G401 (cell line): ENCODE measurements around the gene USP6. TPM values are rescaled to one million over a fixed set of nuclear protein-coding genes. Genes with fewer than 3 reads are reported as not detected.
"Not testable (repeated sequence)": the region's sequence is repeated elsewhere in the genome, so short reads cannot be mapped to it uniquely, and the experiment has no call there.

ENCODE experiments used
- DNase-seq: peaks from one replicate; pipeline ENCODE4 v3.0.0-alpha.2; 2015; ENCODE audit warnings: low spot score
- in situ Hi-C: cut with HindIII; loops from 2 replicates; pipeline ENCODE4 v1.10.0; 2016; ENCODE audit warnings: low sequenced_read_pairs, mixed read lengths
- total RNA-seq: library from RNA; depleted of rRNA; stranded (reverse); fragments of >200 nt; shearing (Covaris generic); gene quantifications from 2 replicates; pipeline ENCODE4 v1.2.3, GENCODE V29; 2014

Gene USP6
- total RNA-seq, 1 experiment from 2014 or later = not detected

- in situ Hi-C loops, DNase-seq: not testable (repeated sequence)
Measured at GRCh38 chr17:5132503-5133225, 16.8 kb downstream of the USP6 start.

- no peak for DNase-seq
- in situ Hi-C loops = no loop called here
Measured at GRCh38 chr17:5133311-5133710, 17.5 kb downstream of the USP6 start.

DNA sequence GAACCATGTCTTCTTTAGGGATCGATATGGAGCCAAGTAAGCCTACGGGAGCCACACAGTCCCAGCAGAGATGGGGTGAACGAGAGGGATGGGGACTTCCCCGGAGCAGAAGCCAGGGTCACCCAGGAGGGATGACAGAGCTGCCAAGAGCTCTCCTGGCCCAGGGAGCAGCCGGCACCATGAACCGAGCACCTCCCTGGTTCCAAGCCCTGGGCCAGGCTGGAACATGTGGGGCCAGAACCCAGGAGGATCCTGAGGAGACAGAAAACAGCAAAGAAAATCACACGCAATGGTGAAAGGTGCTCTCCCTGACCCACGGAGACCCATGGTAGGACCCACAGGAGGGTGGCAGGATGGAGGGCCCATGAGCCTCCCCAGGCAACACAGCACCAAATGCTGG, 18.1 kb downstream of the USP6 start:
- in situ Hi-C loops, DNase-seq: not testable (repeated sequence)

DNA sequence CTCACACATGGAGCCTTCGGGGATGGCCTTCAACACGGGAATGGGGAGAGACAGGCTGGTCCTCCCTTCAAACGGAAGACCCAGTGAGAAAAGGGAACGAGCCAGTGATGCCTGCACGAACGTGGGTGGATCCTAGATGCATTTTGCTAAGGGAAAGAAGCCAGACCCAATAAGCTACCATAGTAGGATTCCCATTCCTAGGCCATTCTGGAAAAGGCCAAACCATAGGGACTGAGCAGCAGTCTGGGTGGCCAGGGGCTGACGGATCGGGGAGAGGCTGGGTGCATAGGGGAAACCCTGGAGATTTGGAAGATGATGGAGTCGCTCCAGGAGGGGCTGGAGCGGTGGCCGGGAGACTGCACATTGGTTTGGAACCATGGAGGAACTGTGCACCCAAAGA, 18.7 kb downstream of the USP6 start:
- in situ Hi-C loops, DNase-seq: not testable (repeated sequence)

DNA sequence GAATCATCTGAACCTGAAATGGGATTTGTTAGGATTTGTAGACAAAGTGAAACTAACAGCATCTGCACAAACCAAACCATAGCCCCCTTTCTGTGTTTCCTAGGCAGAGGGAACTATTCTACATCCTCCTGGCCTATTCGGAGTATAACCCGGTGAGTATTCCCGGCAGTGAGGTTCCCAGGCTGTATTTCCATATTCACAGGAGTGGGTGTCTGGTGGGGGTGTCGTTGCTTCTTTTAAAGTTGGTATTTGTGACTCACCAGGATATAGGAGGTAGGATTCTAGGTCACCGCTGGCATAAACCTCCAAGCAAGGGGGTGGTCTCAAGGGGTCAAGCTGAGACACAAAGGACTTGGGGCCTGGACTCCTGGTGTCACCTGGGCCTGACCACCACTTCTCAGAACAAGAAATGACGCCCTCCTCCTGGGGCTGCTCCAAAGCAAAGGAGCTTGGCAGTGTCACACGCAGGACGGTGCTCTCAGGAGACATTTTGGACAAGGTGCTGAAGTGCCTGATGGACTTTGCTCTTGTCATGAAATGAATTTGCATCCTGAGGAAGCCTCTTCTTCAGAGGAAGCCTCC, 19.4 kb downstream of the USP6 start:
- in situ Hi-C loops, DNase-seq: not testable (repeated sequence)

DNA sequence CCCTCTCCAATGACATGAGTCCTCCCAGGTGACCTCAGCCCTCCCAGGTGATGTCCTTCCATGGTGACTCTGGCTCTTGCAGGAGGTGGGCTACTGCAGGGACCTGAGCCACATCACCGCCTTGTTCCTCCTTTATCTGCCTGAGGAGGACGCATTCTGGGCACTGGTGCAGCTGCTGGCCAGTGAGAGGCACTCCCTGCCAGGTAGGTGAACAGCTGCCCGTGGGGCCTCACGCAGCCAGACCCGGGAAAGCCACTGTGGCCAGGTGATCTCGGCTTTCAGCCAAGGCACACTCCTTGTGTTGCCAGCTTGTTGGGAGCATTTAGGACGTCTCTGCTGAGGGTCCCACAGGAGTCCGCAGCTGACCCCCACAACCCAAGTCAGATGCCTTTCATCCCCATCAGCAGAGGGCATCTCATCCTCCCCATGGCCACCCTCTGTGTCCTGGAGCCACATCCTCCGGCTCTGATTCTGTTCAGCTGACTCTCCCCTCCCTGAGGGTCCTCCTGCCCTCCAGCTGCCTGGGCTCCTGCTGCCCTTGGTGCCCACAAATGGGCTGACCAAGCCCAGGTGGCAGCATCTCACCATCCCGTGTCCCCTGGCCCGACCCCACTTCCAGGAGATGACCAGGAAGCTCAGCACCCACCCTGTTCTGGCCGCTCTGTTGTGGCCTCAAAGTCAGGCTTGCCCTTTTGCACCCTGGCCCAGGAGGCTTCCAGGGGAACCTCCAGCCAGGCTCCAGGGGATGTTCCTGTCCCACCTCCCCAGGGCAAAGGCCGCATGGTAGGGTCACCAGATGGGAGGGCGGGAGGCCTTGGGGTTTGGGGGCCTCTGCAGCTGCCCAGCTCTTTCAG, 20.1 kb downstream of the USP6 start:
- no peak for DNase-seq
- in situ Hi-C loops = no loop called here

DNA sequence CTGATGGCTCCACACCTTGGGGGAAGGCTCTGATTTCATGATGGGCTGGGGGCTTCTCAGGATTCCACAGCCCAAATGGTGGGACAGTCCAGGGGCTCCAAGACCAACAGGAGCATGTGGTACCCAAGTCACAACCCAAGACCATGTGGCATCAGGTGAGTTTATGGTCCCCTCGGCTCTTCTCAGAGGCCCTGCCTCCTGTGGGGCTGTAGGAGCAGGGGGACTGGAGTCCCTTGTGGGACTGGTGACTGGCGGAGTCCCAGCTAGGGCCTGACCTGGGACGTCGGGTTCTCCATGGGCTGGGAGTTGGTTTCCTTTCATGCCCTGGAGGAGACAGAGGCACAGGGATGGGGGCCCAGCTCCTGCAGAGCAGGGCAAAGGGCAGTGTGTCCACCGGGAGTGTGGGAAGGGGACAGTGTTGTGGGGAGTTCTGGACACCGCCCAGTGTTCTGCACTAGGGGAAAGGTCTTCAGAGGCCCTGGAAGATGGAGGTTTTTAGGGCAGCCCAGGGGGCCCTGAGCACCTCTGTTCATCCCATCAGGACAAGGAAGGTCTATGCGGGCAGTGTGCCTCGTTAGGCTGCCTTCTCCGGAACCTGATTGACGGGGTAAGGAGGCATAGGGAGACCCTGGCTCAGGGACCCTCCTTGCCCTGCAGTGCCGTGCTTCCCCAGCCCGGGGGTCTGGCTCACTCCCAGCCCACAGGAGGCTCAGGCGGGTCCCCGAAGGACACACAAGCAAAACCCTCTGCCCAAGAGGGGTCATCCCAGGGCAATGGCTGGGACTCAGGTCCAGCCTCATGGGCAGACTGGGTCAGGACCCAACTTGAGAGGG, 21.0 kb downstream of the USP6 start:
- in situ Hi-C loops = not testable (repeated sequence)

GRCh38 chr17:5137511-5138197, 21.8 kb downstream of the USP6 start:
- in situ Hi-C loops, DNase-seq: not testable (repeated sequence)

More for the DNA sequence above, 21.0 kb downstream of the USP6 start:
- DNase-seq = not testable (repeated sequence)

DNA sequence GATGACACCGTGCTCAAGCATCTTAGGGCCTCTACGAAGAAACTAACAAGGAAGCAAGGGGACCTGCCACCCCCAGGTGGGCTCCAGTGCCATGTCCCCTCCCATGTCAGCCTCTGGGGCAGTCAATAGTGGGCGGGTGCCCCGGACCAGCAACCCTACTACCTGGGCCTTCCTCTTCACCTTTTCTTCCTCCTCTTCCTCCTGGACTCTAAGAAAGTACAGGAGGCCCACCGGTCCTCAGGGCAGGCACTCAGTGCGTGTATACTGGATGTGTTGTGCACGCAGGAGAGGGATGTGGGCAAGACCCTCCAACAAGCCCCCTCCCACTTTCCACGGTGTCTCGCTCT, 22.3 kb downstream of the USP6 start:
- DNase-seq, in situ Hi-C loops: not testable (repeated sequence)

GRCh38 chr17:5138616-5139457, 23.0 kb downstream of the USP6 start:
- no peak for DNase-seq
- in situ Hi-C loops = no loop called here

- in situ Hi-C loops = no loop called here
- no peak for DNase-seq
Measured at GRCh38 chr17:5139458-5139732, 23.6 kb downstream of the USP6 start.

DNA sequence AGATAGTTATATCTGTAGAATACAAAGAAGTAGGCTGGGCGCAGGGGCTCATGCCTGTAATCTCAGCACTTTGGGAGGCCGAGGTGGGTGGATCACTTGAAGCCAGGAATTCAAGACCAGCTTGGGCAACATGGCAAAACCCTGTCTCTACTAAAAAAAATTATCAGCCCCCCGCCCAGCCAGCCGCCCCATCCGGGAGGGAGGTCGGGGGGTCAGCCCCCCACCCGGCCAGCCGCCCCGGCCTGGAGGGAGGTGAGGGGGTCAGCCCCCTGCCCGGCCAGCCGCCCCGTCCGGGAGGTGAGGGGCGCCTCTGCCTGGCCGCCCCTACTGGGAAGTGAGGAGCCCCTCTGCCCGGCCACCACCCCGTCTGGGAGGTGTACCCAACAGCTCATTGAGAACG, 27.0 kb downstream of the USP6 start:
- in situ Hi-C loops, DNase-seq: not testable (repeated sequence)

GRCh38 chr17:5146122-5146521, 30.3 kb downstream of the USP6 start:
- in situ Hi-C loops, DNase-seq: not testable (repeated sequence)

DNA sequence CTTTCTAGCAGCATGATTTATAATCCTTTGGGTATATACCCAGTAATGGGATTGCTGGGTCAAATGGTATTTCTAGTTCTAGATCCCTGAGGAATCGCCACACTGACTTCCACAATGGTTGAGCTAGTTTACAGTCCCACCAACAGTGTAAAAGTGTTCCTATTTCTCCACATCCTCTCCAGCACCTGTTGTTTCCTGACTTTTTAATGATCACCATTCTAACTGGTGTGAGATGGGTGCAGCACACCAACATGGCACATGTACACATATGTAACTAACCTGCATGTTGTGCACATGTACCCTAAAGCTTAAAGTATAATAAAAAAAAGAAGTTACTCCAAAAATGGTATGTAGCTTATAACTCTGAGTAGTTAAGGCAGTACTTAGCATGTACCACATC, 44.9 kb downstream of the USP6 start:
- in situ Hi-C loops, DNase-seq: not testable (repeated sequence)

DNA sequence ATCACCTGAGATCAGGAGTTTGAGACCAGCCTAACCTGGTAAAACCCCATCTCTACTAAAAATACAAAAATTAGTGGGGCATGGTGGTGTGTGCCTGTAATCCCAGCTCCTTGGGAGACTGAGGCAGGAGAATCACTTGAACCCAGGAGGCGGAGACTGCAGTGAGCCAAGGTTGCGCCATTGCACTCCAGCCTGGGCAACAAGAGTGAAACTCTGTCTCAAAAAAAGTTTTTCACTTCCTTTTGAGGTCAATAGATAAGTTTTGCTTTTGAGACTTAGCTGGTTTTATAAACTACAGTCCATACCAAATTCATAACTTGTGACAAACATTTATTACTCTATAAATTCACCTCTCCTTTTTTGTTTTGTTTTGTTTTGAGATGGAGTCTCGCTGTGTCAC, 46.0 kb downstream of the USP6 start:
- in situ Hi-C loops = not testable (repeated sequence)

GRCh38 chr17:5164436-5164835, 48.6 kb downstream of the USP6 start:
- DNase-seq = no peak
- in situ Hi-C loops = no loop called here

More for the DNA sequence above, 46.0 kb downstream of the USP6 start:
- DNase-seq = not testable (repeated sequence)

DNA sequence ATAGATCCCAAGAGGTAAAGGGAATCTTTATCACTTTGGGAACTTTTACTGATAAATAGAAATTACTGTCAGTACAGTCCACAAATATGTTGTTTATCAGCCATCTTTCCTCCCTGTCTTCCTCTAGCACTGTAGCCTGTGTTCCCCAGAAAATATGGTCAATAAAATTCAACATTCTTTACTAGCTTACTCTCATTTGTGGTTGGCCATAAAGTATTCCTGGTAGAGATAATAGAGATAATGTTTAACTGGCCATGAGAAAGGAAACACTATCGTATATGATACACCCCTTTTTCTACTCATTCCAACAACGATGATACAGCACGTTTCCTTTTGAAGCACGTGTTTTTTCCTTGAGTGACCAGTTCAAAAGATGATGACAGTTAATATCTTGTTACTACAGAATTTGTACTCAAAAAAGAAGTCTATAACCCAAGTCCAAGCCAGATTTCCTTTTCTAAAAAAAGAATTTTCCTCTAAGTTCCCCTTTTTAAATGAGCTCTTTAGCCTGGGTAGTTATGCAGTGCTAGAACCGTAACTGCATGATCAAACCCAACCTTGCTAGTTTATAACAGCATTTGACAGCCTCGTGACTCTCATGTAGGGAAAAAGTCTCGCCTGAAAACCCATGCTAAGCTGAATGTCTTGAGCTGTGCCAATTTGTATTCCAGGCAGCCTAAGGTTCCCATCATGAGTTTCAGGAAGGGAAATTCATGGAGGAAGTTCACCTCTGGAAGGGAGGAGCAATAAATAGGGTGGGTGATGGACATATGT, 50.1 kb downstream of the USP6 start:
- in situ Hi-C loops, DNase-seq: not testable (repeated sequence)
